ENCODE measurements around the gene CEP19.

CEP19 gene

DNA sequence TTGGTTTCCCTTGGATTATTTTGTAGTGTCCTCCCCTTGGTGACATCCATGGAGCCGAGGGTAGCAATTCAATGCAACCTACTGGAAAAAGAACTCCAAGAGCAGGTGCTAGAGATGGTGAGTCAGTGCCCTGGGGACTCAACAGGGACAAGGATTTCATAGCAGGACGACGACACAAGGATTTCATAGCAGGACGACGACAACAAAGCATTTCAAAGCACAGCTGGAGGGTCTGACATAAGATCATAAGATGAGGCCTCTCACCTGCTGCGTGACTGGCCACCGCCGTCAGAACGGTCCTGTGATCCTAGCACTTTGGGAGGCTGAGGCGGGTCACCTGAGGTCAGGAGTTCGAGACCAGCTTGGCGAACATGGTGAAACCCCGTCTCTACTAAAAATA lies 50.0 kb downstream of the CEP19 start:
- peak; percentile 92 for DNase-seq

DNA sequence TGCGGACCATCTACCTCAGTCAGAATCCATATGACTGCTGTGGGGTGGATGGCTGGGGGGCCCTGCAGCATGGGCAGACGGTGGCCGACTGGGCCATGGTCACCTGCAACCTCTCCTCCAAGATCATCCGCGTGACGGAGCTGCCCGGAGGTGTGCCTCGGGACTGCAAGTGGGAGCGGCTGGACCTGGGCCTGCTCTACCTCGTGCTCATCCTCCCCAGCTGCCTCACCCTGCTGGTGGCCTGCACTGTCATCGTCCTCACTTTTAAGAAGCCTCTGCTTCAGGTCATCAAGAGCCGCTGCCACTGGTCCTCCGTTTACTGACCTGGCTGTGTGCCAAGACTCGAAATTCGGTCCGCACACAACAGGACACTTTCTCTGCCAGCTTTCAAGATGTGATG lies 50.6 kb downstream of the CEP19 start:
- peak; percentile 82 for DNase-seq

- peak; percentile 97 for DNase-seq
Observed at GRCh38 chr3:196660381-196661166, 51.5 kb downstream of the CEP19 start.

GRCh38 chr3:196659901-196660351 lies 52.1 kb downstream of the CEP19 start:
- DNase-seq, result no peak
